NCI-H510A (cell line): ENCODE results near the gene SMAD7.
"Not testable (repeated sequence)": the region's sequence is repeated elsewhere in the genome, so short reads cannot be mapped to it uniquely, and the experiment has no call there.

Experiments used
- DNase-seq: peaks from one replicate; lab custom pipeline; 2025; lab: John Stamatoyannopoulos, UW

Gene SMAD7

GRCh38 chr18:48876590-48876989 lies 74.2 kb downstream of the SMAD7 start:
- no peak for DNase-seq

DNA sequence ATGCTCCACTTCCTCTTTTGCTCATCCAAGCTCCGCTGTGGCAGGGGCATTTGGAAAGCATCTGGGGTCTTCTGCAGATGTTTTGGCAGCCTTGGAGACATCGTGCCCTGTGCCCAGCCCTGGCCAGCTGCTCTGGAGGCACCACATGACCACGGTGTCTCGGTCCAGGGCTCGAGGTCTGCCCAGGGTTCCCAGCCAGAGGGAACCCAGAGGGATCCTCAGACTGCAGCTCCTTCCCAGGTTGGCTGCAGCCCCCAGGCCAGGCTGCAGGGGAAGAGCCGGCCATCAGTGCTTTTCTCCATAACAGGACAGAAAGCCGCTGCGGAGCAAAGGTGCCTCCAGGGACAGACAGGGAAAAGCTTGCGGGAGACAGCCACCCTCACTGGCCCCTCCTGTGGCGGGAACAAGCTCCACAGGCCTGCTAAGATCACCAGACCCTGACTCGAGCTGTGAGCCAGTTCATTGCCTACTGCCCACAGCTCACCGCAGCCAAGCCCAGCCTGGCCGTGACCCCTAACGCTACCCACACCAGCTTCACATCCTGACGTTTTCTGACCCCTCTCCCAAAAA lies 74.7 kb downstream of the SMAD7 start:
- no peak for DNase-seq

GRCh38 chr18:48875314-48875941 lies 75.3 kb downstream of the SMAD7 start:
- DNase-seq = no peak

DNA sequence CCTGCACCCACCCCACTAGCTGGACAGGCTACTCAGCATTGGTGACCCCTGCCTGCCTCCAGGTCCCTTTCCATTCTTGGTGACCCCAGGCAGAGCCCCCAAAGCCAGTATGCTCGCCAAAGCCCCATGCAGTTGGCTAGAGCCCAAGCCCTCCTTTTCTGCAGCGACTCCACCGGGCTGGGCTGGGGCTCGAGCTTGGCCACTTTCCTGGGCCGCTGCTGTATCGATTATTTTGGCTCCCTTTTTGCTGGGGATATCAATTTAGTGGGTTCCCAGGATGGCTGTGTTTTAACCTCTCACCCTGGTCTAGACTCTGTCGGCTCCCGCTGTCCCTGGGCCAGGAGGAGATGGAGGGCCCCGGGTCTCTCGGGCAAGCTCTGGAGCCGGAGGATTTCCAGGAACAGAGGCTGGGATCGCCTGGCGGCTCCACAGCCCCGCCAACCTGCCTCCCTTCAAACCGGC lies 76.0 kb downstream of the SMAD7 start:
- no peak for DNase-seq

- no peak for DNase-seq
These were observed 76.5 kb downstream of the SMAD7 start for GRCh38 chr18:48874233-48874632.

DNA sequence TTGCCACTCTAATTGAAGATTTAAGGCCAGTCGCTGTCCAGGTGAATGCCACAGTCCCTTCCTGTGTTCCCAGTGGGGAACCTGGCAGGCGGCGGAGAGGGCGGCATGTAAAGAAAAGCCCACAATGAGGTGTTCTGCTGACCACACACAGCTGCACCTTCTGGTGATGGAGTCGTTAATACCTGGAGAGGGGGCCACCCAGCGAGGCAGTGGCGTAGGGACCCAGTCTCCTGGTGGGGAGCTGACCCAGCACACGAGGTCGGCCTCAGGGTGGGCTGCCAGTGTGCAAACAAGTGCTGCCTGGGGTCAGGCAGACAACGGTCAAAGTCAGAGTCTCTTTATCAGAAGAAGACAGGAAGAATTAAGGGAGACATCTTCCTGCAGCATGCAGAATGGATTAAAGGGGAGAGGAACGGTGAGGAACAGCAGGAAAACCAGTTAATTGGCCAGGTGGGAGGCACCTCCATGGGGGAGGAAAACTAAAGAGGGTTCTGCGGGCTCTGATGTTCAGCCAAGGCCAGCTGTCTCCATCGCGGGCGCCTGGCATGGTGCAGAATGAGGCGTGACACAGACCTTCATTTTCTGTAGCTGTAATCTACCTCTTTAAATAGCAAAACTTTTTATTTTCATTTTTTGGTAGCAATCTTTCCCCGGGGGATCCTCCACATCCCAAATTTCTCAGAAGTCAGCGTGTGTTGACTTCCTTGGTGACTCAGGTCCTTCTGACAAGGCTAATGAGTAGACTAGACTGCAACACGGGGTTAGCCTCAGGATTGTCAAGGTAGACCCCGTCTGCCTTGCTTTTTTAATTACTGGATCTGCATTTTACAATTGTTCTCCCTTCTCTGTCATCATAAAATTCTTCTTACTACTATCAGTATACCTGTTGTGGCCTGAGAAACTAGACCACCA lies 78.3 kb downstream of the SMAD7 start:
- DNase-seq = no peak

DNA sequence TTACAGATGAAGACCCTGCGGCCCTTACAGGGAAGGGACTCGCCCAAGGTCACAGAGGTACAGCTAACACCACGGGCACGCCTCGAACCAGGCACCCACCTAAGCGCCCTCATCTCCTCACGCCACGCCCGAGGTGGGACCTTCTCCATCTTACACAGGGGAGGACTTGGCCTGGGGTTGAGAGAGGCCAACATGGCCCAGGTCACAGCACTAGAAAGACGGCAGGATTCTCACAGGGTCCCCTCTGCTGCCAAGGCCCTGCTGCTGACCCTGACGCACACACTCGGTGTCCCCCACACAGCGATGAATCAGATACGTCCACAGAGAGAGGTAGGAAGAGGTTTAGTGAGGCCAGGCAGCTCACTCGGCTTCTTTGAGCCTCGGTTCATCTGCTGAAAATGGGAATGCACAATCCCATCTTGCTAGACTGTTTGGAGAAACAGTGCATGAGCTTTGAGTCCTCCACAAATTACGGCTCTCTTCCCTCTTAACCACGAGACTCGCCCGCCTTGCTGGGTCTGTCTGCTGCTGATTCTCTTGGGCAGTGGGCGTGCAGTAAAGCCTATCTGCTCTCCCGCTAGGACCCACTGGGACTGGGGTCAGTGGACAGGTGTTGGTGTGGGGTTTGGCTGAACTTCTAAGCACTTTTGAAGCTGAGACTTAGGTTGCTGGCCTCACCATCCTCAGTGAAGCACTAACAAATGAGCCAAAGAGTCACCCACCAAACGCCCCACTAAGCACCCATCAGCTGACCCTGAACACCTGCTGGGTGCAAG lies 79.2 kb downstream of the SMAD7 start:
- DNase-seq = no peak

DNA sequence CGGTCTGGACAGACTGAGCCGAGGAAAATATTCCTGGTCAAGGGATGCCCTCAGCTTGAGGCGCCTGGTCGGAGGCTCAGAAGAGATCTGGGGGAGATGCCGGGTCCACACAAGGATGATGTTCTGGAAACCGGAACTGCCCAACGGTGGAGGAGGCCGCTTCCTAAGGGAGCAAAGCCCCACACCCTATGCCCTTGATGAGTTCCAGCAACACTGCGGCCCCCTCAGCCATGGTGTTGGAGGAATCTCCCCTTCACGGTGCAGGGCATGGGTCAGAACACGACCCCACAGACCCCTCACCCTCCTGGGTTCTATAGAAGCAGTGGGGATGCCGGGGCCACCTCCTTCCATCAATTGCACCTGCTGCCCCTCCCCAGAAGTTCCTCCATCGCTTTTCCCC lies 79.8 kb downstream of the SMAD7 start:
- DNase-seq = not testable (repeated sequence)
